ENCODE data around the gene ZNF683. TPM values are rescaled to one million over a fixed set of nuclear protein-coding genes. Genes with fewer than 3 reads are reported as not detected.

Gene ZNF683
- total and polyA plus RNA-seq, 9 of the 15 experiments (the other 6 are each of a cell fraction or from before 2014, with no cell fraction given), result not detected

- ATAC-seq, result no peak
- CTCF ChIA-PET (ENCODE audit: low intra/inter-chr PET ratio), result interaction anchor here (0.7 kb wide), 1 partner anchor 255 kb away, joined by 3 read pairs; no protein-coding TSS in a partner anchor
- H3K79me2 ChIP-seq (ENCODE audit: control insufficient read depth, insufficient read depth, low read length), result no peaks in the 10 kb centered on the region
- no peaks in the 10 kb centered on the region for H3K36me3 ChIP-seq (ENCODE audit: control insufficient read depth, insufficient read depth, low read length)
- no TSS peak for BruUV-seq (replicated peaks)
- no peak overlapping the region for H2AFZ ChIP-seq (ENCODE audit: low read depth, low read length)
- no peak for FAIRE-seq
- in situ Hi-C loops (cut with MboI), result no loop called here
- POLR2A ChIA-PET, result interaction anchor here (0.6 to 0.9 kb wide), 3 partner anchors 8 to 266 kb away, joined by 3 to 4 read pairs (median 4); no protein-coding TSS in a partner anchor
- no peak overlapping the region for H3K4me3 ChIP-seq
- peaks cover 6 to 40% of the 10 kb centered on the region in 2 experiments; a peak in 4 of 5 replicates for H3K4me1 ChIP-seq (replicated peaks in 1 of 2; ENCODE audit: control insufficient read depth in 2 of 2, insufficient read depth in 2 of 2, low read length in 2 of 2)
- no peaks in the 10 kb centered on the region for H3K9me3 ChIP-seq (replicated peaks; ENCODE audit: control insufficient read depth, insufficient read depth, low read depth, low read length)
- no peaks in the 10 kb centered on the region for H3K9me1 ChIP-seq (ENCODE audit: control insufficient read depth, insufficient read depth, low read length)
- 73% methylated on average over 55 of the region's 67 CpGs for WGBS (ENCODE audit: insufficient coverage, low coverage, missing lambda C conversion rate)
- H3K9ac ChIP-seq (ENCODE audit: insufficient read depth in 1 of 2, low read depth in 2 of 2, low read length in 2 of 2), result peak overlapping the region in 1 of 2 experiments; percentile 21; a peak in 1 of 4 replicates
- H3K27me3 ChIP-seq (ENCODE audit: control insufficient read depth in 2 of 2, insufficient read depth in 2 of 2, low read length in 2 of 2), result no peaks in the 10 kb centered on the region; a peak in 1 of 5 replicates
- H3K4me2 ChIP-seq (ENCODE audit: insufficient read depth, low read length), result no peak overlapping the region
- intact Hi-C loops (cut with micrococcal nuclease), result no loop called here
- no peaks in the 10 kb centered on the region for H4K20me1 ChIP-seq (replicated peaks; ENCODE audit: control insufficient read depth, insufficient read depth, low read length)
- no peak overlapping the region for H3K27ac ChIP-seq (ENCODE audit: extremely low read depth, low read depth, low read length)
- TF ChIP-seq CXXC5 (CRISPR knock-in tag; IDR thresholded peaks at IDR 0.05) (no peak), TGIF2 (CRISPR knock-in tag; IDR thresholded peaks at IDR 0.05) (0 out of 2 replicates have a peak, but pooled peaks have one; percentile 51)
- DNase-seq (ENCODE audit: extremely low read depth in 1 of 4, low spot score in 3 of 4), result no peak
These were observed 12.4 kb downstream of the ZNF683 start for GRCh38 chr1:26359981-26360806.
